GM19043 (cell line): Measurements from ENCODE around the gene TMEM51.
"Not testable (repeated sequence)": the region's sequence is repeated elsewhere in the genome, so short reads cannot be mapped to it uniquely, and the experiment has no call there.

Experiments used
- ATAC-seq: cut with Tn5 transposase; IDR thresholded peaks from one replicate; pipeline ENCODE4 v1.9.1; 2021; ENCODE audit warnings: low read depth; ENCODE audit not compliant: unreplicated experiment

The TMEM51 gene

DNA sequence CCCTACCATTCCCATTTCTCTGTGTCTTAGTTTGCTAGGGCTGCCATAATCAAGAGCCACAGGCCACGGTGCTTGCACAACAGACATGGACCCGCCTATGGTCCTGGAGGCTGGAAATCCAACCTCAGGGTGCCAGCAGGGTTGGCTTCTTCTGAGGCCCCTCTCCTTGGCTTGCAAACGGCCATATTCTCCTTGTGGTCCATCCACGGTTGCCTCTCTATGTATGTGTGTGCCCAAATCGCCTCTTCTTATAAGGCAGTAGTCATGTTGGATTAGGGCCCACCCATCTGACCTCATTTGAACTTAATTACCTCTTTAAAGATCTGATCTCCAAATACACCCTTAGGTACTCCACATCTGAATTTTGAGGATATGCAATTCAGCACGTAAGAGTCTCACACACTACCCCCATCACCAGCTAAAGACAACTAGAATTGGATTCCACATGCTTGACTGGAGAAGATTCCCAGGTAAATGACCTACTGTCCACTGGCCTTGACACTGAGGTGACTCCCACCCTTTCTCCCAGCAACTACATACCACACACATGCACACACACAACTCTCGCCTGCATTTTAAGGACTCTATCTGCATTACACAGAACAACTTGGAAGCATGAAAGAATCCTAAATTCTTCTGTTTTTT, 28.3 kb upstream of the TMEM51 start:
- no peak for ATAC-seq

DNA sequence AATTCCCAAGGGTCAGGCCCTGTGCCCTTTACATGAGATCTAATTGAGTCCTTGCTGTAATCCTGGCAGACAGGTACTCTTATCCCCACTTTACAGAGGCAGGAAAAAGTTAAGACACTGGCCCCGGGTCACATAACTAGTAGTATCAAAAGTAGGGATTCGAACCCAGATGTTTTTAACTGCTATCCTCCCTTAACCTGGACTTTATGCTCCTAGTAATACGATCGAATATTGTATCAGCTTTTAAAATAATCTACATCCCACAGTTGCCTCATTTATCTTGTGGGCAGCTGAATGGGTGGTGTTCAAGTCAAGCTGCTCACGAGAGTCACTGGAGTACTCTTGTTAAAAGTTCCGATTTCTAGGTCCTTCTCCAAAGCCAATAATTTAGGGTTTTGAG, 25.5 kb upstream of the TMEM51 start:
- no peak for ATAC-seq

DNA sequence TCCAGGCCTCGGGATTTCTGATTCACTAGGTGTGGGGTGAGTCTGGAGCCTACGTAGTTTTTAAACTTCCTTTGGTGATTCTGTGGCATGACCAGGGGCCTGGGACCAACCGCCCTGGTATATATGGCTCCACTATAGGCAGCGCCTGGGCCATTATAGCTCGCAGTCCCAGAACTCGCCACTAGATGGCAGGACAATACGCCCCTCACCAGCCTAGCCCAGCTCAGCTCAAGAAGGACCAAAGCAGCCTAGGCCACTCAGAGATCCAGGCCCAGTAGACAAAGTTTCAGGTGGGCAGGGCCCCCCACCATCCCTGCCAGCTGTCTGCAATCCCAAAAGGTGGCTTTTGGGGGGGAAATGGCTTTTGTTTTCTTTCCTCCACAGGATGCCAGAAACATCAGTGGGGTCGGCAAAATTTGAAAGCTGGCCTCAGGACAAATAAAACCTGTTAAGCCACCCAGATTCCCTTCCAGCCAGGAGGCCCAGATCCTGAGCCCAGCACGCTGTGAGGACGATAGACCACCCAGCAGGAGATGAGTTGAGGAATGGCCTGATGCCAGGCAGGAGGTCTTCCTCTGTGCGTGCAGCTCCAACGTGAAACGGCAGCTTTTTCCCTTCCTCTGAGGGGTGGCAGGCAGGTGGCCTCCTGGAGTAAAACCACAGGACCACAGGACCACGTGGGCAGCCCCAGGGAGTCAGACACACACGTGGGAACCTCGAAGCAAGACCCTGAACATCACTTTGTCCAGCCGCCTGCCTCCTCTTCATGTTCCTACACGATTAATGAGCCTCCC, 24.8 kb upstream of the TMEM51 start:
- no peak for ATAC-seq

DNA sequence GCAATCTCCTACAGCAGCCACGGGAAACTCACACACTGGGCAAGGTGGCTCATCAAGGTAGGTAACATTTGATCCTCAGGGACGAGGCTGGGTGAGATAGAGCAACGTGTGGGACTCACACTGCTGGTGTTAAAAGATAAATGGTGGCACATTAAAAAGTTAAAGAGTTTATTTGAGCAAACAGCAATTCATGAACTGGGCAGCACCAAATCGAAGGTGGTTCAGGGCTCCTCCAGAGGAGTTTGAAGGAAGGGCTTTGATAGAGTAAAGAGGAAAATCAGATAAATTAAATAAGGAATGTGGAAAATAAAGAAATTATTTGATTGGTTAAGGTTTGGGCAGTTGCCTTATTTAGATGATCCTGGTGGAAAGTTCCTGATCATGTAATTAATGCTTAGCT, 23.6 kb upstream of the TMEM51 start:
- no peak for ATAC-seq

DNA sequence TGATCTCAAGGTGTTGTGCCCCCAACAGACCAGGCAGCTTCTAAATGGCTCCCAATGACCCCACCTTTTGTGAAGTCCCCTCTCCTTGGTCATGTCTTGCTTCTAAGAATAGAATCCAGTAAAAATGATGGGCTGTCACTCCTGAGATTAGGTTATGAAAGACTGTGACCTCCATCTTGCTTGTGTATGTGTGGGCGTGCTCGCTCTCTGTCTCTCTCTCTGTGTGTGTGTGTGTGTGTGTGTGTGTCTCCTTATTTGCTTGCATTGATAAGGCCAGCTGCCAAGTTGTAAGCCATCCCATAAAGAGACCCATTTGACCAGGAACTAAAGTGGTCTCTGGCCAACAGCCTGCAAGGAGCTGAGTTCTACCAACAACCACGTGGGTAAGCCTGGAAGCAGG, 22.9 kb upstream of the TMEM51 start:
- no peak for ATAC-seq

DNA sequence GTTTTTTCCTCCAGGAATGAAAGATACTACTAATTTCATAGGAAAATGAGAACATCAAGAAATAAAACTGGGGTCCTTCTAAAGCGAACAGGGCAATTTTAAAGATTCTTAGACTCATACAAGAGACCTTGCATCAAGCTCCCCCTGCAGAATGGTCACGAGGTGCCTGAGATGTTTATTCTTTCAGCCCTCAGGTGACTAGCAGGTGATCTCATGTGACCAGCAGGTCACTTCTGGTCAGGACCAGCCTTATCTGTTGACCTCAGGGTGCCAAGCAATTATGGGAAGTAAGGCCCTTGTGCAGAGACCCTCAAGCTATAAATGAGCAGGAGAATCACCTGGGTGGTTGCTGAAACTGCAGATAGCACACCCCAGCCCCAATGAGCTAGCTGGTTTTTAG, 20.6 kb upstream of the TMEM51 start:
- ATAC-seq, result no peak

DNA sequence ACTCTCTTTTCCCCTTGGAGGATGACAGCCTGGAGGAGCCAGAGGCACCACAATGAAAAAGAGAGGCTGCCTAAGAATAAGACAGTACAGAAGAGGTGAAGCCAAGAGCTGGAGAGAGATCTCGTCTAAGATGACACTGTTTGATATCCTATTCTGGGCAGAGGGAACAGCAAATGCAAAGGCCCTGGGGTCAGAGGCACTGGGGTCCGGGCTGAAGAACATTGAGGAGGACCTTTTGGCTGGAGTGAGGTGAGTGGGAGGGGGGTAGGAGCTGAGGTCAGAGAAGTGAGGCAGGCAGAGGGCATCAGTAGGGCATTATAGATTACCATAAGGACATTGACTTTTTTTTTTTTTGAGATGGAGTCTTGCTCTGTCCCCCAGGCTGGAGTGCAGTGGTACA, 19.3 kb upstream of the TMEM51 start:
- no peak for ATAC-seq

DNA sequence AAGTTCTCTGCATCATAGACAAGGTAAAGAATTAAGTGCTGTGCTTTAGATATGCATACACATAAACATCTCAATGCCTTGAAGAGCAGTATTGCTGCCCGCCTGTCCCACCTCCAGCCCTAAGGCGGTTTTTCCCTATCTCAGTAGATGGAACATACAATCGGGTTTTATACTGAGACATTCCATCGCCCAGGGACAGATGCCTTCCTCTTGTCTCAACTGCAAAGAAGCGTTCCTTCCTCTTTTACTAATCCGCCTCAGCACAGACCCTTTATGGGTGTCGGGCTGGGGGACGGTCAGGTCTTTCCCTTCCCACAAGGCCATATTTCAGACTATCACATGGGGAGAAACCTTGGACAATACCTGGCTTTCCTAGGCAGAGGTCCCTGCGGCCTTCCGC, 17.9 kb upstream of the TMEM51 start:
- ATAC-seq, result not testable (repeated sequence)

DNA sequence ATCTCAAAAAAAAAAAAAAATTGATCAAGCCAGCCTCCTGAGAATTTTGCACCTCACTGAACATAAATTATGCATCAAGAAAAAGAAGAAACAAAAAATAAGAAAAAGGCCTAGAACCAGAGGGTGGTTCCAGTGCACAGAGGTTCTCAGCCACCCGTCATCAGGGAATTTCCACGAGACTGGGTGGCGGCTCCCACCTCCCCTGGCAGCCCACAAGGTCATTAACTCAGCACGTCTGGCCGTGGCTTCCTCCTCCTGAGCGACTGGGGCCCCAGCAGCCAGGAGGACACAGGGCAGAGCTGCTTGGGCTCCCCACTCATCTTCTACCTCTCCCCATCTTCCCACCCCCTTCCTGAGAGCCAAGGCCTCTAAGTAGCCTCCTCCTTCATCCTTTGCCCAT, 15.7 kb upstream of the TMEM51 start:
- no peak for ATAC-seq

DNA sequence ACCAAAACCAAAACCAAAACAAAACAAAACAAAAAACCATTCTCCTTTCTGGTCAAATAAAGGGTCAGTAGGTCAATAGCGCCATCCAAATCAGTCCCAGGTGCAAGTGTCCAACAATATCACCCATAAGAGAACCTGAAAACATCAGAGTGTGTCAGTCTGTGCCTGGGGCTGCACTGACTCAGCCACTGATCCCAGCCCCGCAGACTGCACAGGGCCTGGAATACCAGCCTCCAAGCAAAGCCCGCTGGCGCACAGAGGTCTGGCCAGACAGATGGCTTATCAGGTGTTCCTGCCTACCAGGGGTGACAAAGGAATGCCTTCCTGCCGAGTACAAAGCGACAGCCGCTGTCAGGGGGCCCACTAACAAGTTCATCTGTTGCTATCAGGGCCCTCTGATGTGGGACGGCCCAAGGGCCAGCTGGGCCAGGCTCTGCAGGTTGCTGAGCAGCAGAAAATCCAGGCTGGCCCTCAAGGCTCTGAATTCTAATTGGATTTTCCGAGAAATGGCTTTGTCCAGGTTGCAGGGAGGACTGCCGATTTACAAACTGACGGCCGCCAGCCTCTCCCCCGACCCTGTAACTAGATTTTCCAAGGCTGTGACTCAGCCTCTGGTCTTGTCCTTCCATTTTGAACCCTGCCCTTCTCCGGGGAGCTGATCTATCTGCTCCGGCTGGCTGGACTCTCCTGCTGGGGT, 13.7 kb upstream of the TMEM51 start:
- ATAC-seq, result no peak

DNA sequence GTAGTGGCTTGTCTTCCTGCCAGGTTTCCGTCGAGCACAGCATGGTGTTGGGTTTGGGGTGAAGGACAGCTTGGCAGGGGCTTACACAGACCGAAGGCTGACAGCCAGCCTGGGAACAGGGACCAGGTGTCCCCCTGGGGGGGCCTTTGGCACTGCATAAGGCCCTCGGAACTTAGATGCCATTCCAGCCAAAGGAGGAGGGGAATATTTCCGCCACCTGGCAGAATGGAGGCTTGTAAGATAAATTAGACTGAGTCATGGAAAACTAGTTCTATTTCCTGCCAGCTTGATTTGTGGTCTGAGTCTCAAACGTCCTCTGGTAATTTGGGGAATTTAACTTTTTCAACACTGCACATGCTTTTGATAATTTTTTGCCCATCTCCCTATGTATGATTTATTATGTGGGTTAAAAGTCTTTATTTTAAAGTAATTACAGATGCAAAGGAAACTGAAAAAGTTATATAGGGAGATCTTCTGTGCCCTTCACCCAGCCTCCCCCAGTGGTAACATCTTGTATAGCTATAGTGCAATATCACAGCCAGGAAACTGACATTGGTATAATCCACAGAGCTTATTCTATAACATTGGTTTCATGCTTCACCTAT, 11.5 kb upstream of the TMEM51 start:
- no peak for ATAC-seq

DNA sequence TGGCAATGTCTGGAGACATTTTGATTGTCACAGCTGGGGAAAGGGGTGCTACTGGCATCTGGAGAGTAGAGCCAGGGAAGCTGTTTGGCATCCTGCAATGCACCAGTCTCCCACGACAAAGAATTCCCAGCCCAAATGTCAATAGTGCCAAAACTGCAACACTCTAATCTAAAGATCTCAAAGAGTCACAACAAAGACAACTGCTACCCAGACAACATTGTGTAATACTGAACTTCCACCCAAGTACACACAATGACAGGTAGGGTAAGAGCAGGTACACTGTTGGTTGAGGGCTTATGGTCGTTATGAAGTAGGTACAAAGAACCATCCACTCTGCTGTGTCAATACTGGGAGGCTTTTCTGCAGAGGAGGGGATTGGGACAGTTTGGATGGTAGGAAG, 8.2 kb upstream of the TMEM51 start:
- ATAC-seq, result no peak

DNA sequence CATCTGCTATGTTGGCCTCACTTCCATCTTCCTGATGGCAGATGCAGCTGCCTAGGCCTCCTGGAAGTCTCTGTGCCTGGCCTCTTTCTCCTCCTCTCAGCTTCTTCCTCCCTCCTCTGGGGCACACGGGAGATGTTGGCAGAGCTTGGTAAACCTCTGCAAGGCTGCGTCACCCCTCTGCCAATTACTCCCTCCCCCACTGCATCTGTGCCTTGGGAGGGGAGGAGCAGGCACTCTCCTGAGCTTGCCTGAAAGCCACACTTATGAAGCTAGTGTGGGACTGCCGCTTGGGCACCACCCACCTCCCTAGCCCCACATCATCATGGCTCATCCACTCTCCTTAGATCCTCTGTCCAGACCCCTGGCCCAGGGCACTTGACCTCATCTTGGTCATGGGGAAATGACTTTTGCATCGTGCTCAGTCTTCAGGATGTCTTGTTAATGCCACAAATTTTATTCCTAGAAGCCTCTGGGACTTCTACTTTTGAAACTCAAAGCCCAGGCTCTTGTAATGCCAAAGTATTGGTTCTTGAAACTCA, 7.3 kb upstream of the TMEM51 start:
- ATAC-seq, result no peak

DNA sequence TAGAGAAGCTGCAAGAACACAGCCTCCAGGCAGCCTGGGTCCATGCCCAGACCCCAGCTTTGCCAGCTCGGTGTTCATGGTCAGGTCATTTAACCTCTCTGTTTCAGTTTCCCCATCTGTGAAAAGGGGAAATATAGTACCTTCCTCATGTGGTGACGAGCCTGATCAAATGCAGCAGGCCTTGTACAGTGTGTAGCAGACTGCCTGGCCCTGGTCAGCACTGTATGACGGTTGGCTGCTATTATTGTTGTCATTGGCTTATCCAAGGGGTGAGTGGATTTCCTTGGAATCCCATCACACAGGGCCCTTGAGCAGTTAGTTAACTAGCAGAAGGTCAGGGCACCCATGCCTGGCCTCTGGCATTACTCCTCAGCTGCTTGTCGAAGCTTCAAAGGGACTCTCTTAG, 6.6 kb upstream of the TMEM51 start:
- no peak for ATAC-seq

DNA sequence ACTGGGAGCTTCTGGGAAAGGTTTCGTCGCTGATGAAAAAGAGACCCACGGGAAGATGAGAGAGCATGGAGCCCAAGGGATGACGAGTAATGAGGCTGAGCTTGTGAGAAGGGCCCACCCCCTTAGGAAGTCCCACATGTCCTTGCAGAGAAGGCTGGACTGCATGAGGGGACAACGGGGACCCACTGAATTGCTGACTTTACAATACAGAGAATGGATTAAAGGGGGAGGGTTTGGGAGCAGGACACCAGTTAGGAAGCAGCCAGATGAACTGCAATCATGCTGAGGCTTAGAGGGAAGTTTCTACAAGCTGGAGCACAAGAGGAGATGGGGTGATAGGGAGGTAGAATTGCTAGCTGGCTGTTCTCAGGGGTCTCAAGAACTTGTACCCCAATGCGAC, 5.5 kb upstream of the TMEM51 start:
- no peak for ATAC-seq

DNA sequence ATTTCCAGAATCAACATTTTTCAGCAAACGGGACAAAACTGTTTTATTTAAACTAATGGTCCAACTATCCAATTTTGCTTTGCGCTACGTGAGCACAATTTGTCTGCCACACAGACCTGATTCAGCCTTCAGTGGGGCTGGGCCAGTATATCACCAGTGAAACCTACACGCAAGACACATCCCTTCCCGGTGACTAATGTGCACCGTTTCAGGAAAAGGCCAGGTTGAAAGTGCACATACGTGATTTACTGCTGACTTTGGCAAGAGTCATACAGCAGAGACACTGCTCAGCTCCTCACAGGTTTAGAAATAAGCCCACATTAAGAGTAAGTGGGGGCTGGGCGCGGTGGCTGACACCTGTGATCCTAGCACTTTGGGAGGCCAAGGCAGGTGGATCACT, 5.1 kb upstream of the TMEM51 start:
- ATAC-seq, result no peak

DNA sequence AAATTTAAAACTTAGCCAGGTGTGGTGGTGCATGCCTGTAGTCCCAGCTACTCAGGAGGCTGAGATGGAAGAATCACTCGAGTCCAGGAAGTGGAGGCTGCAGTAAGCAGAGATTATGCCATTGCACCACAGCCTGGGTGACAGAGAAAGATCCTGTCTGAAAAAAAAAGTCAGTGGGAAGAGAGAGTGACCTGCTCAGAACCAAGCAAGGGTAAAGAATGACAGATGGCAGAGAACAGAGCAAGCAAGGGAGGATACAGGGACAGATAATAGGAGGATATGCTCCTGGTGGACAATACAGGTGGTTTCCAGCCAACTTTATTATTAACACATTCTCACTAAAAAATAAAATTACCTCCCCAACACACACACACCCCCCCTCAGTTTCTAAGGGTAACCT, 4.6 kb upstream of the TMEM51 start:
- ATAC-seq, result no peak

DNA sequence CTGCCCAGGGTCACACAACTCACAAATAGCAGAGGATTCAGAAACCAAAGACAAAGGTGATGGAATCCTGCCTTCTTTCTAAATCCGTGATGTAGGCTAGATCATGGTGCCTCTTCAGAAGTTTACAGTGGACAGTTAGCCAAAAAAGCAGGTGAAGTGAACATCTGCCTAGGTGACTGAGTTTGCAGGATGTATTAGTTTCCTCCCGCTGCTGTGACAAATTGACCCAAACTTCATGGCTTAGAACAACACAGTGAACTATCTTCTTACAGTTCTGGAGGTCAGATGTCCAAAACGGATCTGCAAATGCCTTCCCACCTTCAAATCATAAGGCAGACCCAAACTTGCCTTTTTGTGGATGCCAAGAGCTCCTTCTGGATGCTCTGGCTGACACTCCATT, 3.2 kb upstream of the TMEM51 start:
- ATAC-seq, result no peak

DNA sequence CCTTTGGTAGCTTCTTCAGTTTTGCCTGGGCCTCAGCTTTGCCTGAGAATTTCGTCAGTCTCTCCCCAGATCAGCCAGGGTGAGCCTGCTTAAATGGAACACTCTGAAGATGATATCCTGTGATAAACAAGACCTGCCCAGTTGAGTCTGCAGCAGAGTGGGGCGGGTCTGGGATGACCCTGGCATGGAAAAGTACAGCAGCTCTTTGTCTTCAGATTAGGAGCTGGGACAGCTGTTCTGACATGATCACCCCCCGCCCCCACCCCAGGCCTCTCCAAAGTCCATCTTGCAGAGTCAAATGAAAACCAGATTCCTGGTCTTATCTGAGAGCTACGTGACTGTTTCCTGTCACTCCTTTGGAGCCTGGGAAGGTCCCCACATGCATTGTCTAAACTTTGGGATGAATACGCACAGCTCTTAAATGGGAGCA, 2.2 kb upstream of the TMEM51 start:
- no peak for ATAC-seq

DNA sequence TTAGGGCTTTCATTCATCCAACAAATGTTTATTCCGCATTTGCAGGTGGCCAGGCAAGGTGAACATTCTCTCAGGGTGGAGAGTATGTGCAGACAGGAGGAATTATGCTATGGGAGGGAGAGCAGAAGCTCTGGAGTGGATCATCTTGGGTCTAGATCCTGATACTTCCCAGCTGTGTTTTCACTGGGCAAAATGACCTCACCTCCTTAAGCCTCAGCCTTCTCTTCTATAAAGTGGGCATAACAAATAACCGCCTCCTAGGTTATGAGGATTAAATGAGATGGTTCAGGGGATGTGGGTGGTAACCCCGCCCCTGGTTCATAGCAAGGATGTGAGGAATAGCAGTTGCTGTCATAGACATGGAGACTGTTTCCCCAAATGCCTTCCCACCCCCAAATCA, 1.7 kb upstream of the TMEM51 start:
- no peak for ATAC-seq
